Medulla oblongata (tissue), 1 donor: ENCODE data around the gene C1GALT1C1L.
"Not testable (repeated sequence)": the region's sequence is repeated elsewhere in the genome, so short reads cannot be mapped to it uniquely, and the experiment has no call there.

Experiments
- DNase-seq: peaks from one replicate; pipeline ENCODE4 v3.0.0-alpha.2; 2015; ENCODE audit errors: extremely low spot score

The C1GALT1C1L gene

DNA sequence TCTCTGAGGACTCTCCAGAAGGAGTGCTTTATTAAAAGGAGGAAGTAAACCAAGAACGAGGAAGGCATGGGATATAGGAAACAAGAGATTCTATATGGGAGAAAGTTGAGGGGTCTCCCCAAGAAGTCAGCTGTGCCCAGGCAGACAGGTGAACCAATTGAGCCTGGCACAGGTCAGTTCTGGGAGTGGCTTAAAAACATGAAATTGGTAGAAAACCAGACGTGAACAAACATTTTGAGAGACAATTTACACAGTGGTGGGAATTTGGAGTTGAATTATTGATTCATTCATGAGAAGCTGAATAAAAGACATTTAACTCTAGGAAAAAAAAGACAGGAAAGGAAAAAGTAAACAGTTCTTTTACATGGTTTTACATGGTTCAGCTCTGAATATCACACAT is 22.7 kb downstream of the C1GALT1C1L start:
- DNase-seq, result no peak

DNA sequence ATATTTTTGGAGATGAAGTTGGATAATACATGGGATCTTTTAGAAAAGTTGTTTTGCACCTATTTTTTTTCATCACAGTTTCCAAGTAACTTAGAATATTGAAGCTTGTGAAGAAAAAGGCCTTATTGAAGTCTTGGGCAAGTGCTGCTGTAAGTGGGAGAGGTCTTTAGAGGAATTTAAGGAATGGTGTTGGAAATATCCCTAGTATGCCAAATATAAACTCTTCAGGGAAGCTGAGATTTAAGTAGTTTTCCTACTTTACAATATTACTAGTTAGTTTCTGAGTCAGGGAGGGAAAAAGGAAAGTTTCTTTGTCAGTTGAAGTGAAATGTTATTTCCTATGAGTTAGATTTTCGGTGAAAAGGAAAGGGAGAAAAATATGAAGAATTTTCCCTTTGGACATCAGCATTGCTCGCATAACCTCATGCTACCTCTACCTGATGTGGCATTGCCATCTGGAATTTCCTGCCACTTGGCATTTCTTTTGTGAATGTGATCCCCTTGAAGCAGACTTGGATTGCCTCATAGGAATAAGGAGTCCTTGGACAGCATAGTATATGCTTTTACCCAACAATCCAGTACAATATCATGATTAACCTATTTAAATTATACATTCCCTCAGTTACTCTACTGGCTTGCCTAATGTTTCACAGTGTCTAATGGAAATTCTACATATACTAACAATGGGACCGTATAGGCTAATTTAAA is 27.1 kb downstream of the C1GALT1C1L start:
- DNase-seq, result no peak

DNA sequence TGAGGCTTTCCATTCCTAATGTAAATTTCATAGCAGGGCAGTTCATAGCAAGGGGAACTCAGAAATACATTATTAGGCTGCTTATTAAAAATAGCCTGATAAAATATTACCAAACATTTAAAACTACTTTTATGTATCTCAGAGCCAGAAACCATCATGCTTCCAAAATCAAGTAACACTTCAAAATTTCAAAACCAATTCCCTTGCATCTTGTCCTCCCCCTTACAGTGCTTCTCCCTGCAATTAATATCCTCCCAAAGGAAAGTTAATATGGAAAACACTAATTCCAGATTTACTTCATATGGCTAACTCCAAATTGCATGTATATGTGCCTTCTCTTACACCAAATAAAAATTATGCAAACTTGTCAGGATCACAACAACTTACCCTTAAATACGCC is 32.5 kb downstream of the C1GALT1C1L start:
- no peak for DNase-seq

DNA sequence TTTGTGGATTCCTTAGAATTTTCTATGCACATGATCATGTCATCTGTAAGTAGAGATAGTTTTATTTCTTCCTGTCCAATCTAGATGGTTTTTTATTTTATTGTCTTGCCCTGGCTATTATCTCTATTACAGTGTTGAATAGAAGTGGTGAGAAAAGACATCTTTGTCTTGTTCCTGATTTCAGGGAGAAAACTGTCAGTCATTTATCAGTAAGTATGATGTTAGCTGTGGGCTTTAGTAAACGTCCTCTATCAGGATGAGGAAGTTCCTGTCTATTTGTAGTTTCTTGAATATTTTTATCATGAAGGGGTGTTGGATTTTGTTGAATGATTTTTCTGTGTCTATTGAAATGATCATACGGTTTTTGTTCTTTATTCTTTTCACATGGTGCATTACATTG is 33.9 kb downstream of the C1GALT1C1L start:
- no peak for DNase-seq

DNA sequence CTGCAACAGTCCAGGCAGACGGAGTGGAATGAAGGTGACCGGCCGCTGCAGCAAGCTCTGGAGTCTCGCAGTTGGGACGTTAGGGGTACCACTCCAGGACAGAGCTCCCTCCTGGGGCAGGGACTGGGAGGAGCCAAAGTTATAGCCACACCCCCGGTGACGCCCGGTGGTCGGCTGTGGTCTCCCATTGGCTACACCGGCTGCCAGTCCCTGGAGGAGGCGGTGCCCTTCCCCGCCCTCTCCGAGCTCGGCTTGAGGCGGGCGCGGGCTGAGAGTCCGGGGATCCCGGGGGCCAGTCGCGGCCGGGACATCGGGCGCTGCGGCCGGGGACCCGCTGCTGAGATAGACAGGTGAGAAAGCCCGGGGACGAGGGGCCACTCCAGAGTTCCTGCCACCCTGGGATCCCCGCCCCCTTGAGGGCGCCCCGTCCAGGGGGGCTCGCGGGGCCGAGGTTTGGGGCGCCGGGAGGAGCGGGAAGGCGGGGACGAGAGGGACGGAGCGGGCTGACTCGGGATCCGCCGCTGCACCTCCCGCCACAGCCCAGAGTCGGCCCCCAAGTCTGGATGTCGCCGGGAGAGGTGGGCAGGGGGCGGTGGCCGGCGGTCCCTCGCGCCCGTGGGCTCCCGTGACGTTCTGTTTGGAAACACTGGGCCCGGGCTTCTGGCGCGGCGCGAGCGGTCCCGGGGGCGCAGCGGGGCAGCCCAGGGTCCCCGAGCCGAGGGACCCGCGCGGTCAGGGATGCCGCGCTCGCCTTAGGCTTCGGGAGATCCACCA is 39.0 kb downstream of the C1GALT1C1L start, which contains the start of gene PLEKHH2:
Gene PLEKHH2 (plus strand): TSS at position 231 of the 774 bp plus-strand sequence. CDS start 7,414 bp downstream, outside the sequence.
- DNase-seq, result peak; percentile 90

DNA sequence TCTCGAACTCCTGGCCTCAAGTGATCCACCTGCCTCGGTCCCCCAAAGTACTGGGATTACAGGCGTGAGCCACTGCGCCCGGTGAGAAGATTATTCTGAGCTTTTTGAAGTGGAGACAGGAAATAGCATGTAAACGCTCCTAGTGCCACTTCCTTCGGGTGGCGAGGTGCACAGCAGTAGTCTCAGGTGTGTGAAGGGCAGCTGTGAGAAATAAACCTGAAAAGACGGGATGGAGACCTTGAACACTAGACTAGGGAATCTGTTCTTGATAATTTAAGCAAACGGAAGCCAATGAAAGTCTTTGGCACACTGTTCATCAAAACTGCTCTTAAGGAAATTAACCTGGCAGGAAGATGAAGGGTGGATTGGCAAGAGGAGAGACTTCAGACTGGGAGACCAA is 39.6 kb downstream of the C1GALT1C1L start:
- no peak for DNase-seq

DNA sequence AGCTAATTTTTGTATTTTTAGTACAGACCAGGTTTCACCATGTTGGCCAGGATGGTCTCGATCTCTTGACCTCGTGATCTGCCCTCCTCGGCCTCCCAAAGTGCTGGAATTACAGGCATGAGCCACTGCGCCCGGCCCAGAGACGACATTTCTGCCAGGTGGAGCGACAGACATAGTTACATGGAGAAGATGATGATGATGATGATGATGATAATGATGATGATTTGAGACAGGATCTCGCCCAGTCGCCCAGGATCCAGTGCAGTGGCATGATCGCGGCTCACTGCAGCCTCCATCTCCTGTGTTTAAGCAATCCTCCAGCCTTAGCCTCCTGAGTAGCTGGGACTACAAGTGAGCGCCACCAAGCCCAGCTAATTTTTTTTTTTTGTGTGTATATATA is 40.1 kb downstream of the C1GALT1C1L start:
- DNase-seq, result not testable (repeated sequence)

DNA sequence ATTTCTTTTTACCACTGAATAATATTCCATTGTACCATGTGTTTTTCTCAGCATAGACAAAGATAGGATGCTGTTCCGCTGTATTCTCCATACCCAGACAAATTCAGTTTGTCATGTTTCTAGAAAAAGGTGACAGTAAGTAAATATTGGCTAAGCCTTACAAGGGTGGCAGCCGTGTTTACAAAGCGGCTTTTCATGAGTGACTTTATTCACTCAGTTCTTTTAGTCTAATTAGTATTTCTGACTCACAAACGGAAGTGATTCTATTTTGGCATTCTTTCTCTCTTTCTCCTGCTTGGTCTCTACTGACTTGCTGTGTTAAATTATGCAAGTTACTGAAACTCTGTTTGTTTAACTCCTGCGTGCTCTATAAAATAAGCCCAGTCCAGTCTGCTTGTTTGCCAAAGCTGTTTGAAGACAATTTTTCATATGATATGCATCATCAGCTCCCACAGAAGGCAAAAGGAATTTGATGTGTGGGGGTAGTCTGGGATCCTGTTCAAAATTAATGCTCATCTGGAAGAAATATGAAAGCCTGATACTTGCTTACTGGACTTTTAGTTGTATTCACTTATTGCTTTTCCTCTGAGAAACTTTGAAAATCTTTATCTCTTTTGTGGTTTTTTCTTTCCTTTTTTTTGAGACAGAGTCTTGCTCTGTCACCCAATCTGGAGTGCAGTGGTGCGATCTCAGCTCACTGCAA is 41.5 kb downstream of the C1GALT1C1L start:
- DNase-seq, result peak; percentile 57

DNA sequence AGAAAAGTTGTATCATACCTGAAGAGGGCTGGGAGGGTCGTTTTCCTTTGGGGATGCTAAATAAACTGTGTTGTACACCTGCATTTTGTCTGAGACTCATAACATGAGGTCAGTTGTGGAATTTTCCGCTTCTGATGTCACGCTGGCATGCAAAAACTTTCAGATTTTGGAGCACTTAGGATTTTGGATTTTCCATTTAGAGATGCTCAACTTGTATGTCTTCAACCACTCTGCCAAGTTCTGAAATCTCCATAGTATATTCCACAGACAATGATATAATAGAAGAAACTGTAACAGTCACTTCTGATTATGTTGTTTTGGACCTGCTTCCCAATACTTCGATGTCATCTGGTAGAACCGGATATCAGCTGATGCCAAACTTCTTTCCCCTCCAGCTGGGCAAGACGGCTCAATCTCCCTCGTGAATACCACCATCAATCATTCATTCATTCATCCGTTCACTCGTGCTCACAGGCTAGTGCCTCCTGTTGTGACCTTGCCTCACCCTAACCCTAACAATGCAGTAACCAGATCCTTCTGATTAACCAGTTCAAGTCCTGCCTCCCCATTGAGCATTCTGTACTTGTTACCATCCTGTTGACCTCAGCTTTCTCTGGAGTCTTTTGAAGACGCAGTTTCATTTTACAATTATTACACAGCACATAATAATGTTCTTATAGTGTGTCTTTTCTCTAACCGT is 44.5 kb downstream of the C1GALT1C1L start:
- no peak for DNase-seq
